ENCODE results near the gene TXNDC8. TPM values are rescaled to one million over a fixed set of nuclear protein-coding genes. Genes with fewer than 3 reads are reported as not detected.

The TXNDC8 gene
- total and polyA plus RNA-seq, 2 experiments from 2014 or later: not detected

Other genes with a start within 250 kb of the TXNDC8 start
- gene C9orf152, start 129.7 kb downstream of the TXNDC8 start, total RNA-seq: not detected in 2 replicates
- gene C9orf152, start 129.7 kb downstream of the TXNDC8 start, polyA plus RNA-seq: not detected in 2 replicates
- gene TXN, start 81.4 kb downstream of the TXNDC8 start, total RNA-seq: 55.7 and 82.4 TPM in 2 replicates
- 241 and 287 TPM in 2 replicates for gene TXN, start 81.4 kb downstream of the TXNDC8 start, polyA plus RNA-seq
- 2.8 and 4.4 TPM in 2 replicates for gene SVEP1, start 241.9 kb upstream of the TXNDC8 start, total RNA-seq
- gene SVEP1, start 241.9 kb upstream of the TXNDC8 start, polyA plus RNA-seq: 1.9 and 2.3 TPM in 2 replicates

Data from cardiac muscle cell (in vitro differentiated cells and primary cell).